Measurements from ENCODE around the gene NFIB.

The NFIB gene

DNA sequence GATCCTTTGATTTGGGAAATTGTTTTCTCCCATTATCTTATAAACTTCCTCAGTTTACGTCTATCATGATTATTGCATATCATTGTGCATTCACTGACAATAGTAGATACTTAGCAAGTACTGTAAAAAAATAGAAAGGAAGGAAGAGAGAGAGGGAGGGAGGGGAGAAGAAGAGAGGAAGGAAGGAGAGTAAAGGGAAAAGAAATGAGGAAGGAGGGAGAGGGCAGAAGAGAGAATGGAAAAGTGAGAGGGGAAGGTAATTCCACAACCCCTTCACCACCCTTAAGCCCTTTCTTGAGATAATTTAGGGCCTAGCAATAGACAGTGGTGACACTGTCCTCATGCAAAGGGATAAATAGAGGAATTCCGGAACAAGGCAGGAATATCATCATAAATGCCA, 64.4 kb downstream of the NFIB start:
- no peak for DNase-seq (ENCODE audit: extremely low read depth in 1 of 2, low read depth in 1 of 2)

DNA sequence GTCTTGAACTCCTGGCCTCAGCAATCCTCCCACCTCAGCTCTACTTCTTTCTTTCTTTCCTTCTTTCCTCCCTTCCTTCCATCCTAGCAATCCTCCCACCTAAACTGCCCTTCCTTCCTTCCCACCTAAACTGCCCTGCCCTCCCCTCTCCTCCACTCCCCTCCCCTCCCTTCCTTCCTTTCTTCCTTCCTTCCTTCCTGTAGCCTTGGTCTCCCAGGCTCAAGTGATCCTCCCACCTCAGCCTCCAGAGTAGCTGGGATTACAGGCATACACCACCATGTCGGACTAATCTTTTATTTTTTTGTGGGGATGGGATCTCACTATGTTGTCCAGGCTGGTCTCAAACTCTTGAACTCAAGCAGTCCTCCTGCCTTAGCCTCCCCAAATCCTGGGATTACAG, 65.8 kb downstream of the NFIB start:
- no peak for DNase-seq (ENCODE audit: extremely low read depth in 1 of 2, low read depth in 1 of 2)

DNA sequence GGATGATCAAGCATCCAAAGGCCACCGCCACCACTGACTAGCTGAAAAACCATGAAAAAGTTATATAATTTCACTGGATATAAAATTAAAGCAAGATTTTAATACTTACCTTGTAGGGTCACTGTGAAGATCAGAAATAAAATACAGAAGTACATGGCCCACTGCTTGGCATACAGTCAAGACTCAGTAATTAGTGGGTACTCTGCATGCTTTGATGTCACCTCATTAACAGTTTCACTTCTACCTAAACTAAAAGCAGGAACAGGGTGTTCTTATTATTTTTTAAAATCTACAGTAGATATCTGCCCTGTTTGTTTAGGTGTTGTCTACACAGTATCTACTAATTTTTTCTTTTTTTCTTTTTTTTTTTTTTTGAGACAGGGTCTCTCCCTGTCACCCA, 66.4 kb downstream of the NFIB start:
- no peak for DNase-seq (ENCODE audit: extremely low read depth in 1 of 2, low read depth in 1 of 2)

DNA sequence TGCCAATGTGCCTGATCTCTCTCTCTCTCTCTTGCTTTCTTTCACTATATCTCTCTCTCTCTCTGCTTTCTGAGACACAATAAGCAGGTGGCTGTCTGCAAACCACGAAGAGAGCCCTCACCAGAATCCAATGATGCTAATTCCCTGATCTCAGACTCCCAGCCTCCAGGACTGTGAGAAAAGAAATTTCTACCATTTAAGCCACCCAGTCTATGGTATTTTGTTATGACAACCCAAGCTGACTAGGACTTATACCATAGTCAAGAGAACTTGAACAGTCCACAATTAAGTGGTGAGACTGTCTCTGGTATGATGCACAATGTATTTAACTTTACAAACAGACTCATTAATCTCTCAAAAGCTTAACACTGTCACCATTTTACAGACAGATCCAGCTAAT, 67.0 kb downstream of the NFIB start:
- DNase-seq (ENCODE audit: extremely low read depth in 1 of 2, low read depth in 1 of 2), result no peak

DNA sequence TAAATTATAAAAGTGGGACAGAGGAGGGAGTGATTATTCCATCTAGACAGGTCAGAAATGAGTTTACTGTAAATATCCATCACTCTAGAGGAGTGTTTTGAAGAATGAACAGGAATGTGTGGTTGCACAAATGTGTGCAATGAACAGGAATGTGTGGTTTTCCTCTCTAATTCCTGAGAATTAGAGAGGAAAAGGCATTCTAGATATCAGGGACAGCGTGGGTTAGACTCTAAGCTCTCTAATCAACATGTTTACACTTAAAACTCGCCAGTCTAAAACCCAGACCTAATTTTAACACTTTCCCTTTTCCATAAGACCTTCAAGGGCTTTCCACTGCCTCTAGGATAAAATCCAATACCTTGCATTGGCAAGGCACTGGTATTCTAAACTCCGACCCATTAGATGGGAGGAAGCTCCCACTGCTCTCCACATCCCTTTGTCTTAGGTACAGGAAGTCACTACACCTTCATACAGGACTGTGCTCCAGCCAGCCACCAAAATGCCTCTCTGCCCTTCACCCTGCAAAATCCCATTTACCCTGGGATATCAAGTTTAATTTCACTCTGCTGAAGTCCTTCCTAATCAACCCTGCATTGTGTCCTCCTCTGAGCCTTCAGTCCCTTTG, 67.9 kb downstream of the NFIB start:
- DNase-seq (ENCODE audit: extremely low read depth in 1 of 2, low read depth in 1 of 2), result no peak

DNA sequence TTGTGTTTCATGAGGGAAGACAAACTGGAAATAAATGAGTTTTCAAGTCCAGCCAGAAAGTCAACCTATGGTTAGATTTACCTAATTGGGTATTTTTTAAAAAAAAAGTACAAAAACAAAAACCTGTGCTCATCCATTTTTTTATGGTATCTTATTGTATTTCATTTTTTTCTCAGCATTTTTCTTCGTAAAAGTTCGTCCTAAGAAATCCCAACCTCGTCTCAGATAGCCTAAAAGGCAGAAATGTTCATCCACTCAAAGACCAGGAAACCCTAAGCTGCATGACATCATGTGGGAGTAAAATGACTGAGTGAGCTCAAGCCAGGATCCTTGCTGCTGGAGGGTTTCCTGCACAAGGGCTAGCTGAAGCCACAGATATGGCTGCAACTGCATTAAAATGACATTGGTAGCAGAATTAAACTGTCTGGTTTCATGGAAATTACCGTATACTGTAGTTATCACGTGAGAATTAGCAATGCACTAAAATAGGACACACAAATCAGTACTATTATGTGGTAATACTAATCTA, 70.4 kb downstream of the NFIB start:
- no peak for DNase-seq (ENCODE audit: extremely low read depth in 1 of 2, low read depth in 1 of 2)

DNA sequence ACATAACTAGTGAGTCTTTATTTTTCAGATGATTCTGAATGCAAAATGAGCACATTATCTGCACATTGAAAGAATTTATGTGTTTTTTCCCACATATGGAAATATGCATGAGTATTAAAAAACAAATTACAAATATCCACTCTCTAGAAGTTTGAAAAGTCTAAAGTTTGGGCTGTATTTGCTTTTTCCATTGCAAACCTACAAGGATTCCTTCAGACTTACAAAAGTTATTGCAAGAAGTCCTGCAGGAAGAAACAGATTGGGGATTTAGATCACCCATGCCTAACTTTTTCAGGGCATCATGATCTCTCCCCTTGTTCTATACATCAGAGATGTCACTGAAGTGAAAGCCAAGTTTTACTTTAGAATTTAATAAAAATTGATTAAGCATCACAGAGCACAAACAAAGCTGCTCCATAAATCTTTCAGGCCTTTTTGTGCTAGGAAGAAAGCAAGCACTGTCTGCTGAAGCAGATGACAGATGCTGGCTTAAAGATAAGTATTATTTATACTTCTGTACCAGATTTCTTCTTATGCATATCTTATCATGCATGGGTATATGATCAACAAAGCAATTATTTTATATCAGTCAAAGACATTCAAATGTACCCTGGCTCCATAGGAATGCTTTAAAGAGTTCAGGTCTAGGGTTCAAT, 71.7 kb downstream of the NFIB start:
- no peak for DNase-seq (ENCODE audit: extremely low read depth in 1 of 2, low read depth in 1 of 2)

DNA sequence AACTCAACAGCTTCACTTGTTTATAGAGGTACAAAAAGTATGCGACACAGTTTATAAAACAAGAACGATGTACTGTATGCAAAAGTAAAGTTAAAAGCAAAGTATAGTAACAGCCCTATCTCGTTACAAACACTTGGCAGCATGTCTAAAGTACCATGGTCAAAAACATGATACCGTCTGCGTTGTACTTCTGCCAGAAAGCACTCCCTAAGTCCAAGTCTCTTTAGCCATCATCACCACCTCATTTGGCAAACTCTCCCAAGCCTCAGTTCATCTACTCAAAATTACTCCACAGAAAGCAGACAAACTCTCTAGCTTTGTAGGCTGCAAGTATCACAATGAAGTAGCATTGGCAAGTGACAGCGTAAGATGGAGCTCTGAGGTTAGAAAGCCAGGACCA, 73.4 kb downstream of the NFIB start:
- DNase-seq (ENCODE audit: extremely low read depth in 1 of 2, low read depth in 1 of 2), result no peak

DNA sequence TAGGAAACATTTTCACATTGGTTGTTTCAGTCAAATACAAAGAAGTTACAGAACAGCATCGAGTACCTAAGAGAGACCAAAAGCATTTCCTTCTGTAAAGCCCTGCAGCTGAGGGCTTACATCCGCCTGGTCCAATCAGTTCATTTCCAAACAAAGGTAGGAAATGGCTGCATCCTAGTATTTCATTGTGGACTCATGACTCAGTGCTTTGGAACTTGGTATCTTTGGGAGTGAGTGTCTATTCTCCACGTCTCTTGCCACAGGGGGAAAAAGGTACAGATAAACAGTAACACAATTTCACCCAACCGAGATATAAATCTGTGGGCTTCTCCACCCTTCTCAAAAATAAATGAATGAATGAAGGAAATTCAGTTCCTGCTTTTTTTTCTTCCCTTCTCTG, 75.4 kb downstream of the NFIB start:
- DNase-seq (ENCODE audit: extremely low read depth in 1 of 2, low read depth in 1 of 2), result no peak

DNA sequence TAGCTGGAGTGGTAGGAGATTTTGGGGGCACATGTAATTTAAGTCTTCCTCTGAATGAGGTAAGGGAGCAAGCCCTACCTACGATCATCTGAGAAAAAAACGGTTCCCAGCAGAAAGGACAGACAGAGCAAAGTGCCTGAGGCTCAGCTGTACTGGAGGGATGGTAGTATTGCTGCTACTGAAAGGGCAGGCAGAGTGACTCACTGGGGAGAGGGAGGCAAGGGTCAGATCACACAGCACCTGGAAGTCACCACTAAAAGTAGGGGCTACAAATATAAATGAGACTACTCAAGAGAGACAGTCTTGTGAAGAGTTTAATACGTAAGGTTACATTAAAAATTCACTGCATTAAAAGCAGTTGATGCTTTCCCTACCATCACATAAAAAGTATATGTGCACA, 75.9 kb downstream of the NFIB start:
- DNase-seq (ENCODE audit: extremely low read depth in 1 of 2, low read depth in 1 of 2), result no peak

DNA sequence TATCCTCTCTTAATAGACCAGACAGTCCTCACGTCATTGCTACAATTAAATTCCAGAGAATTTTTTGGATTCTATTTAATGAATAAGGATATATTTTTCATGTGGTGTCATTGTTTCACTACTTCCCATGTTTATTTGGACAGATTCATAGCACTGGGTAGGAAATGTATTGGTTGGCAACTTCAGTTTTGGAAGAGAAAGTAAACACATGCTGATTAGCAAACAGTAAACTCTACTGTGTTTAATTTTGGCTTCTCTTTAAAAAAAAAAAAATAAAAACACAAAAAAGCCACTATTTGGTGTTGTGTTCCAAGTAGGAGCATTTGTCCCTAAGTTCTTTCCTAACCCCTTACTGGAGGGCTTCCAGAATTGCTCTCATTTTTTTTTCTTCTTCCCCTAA, 77.3 kb downstream of the NFIB start:
- DNase-seq (ENCODE audit: extremely low read depth in 1 of 2, low read depth in 1 of 2), result no peak

DNA sequence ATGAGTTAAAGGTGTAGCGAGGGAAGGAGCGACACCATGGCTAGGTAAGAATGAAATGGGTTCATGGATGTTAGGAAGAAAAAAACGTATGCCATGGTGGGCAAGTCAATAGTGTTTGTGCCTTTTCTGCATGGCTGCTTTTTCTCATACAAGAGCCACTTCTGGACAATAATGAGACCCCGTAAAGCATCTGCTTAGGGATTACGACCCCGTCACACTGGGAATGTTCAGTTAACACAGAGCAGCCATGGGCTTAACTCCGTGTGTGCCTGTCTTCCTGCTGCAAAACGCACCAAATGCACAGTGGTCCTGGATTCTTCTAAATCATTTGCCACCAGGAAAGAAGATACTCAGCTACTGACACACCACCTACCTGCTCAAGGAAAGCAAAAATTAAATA, 81.8 kb downstream of the NFIB start:
- no peak for DNase-seq (ENCODE audit: extremely low read depth in 1 of 2, low read depth in 1 of 2)

DNA sequence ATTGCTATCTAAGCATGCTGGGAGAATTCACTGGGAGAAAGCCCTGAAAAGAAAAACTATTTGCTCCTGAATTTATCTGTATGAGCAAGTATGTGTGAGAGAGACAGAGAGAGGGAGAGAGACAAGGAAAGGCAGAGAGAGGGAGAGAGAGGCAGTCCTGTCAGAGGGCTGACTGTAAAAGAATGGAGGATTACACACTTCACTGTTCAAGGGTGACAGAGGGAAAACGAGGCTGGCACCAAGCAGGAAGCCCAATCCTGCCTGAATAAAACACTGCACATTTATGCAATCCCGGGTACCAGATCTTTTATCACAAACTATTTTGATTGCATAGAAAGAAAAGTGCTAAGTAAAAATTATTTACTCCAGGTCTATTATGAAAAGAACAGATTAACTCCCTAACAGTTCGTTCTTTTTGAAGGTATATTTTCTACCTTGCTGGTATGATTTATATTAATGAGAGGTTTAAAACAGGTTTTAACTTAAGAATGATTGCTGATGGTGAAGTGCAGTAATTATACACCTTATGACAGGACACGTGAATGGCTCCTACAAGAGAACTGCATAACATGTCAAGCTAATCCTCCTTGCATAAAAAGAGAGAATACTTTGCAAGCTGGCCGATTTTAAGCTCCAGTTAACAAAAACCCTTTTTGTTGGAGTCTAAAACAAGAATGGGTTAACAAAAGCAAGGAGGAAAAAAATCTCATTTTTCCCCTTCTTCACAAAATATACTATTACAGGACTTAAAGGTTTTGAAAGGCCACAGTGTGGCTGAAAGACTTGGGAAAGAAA, 82.5 kb downstream of the NFIB start:
- DNase-seq (ENCODE audit: extremely low read depth in 1 of 2, low read depth in 1 of 2), result no peak

DNA sequence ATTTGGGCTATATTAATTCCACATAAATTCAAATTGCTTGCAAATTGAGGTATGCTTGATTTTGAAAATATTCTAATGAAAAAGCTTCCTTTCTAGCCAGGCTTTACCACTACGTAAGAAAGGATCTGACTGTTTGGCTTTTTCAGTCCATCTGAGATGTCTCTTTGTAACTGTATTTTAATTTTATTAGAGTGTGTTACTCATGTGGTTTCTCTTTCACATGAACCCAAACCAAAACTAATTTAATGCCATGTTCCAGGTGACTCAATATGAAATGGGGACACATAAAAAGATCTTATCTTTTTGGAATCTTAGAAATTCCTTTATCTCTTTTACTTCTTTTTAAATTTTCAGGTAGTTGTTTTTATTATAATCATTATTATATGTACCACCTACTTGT, 85.3 kb downstream of the NFIB start:
- no peak for DNase-seq (ENCODE audit: extremely low read depth in 1 of 2, low read depth in 1 of 2)

DNA sequence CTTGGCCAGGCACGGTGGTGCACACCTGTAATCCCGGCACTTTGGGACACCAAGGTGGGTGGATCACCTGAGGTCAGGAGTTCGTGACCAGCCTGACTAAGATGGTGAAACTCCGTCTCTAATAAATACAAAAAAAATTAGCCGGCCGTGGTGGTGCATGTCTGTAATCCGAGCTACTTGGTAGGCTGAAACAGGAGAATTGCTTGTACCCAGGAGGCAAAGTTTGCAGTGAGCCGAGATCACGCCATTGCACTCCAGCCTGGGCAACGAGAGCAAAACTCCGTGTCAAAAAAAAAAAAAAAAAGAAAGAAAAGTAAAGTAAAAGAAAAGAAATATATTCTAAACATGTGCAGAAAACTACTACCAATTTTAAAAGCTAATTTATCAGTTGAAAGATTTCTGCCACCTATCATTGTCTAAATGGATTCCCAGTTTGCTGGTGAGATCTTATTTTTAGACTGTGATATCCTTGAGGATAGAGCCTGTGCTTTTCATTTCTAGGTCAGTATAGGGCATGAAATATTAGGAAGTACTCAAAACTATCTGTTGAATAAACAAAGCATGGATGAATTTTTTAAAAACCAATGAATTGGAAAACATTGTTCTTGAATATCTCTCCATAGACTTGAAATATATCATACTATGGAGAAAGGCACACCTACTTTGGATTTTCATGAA, 86.9 kb downstream of the NFIB start:
- DNase-seq (ENCODE audit: extremely low read depth in 1 of 2, low read depth in 1 of 2), result no peak

DNA sequence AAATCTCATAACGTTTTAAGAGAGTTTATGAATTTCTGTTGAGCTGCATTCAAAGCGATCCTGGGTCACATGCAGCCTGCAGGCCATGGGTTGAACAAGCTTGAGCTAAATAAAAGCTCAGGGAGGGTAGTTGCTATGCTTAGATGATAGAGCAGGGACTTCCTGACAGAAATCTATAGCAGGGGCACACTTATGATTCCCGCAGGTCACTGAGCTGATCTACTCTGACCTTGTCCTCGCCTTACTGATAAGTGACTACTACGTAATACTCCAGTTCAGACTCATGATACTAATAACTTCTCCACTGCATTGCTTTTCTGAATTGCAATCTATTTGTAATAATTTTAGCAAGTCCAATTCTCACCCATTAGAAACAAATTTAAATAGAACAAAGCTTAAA, 90.9 kb downstream of the NFIB start:
- no peak for DNase-seq (ENCODE audit: extremely low read depth in 1 of 2, low read depth in 1 of 2)

DNA sequence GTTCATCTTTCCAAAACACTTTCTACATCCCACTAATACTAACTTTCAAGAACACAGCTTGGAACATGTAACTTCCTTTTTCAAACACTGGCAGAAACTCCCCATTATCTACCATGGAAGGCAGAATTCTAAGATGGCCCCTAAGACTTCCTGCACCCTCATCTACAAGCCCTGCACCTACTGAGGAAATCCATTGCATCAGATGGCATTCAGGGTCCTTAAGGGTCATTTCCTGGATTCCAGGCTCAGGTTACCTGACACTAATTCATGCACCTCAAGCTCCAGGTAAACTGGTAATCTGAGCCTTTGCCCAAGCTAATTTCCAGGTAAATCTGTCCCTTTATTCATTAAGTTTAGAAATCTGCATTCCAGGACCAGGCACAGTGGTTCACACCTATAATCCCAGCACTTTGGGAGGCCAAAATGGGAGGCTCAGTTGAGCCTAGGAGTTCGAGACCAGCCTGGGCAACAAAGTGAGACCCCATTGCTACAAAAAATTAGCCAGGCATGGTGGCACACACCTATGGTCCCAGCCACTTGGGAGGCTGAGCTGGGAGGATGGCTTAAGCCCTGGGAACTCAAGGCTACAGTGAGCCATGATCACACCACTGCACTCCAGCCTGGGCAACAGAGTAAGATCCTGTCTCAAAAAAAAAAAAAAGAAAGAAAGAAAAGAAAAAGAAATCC, 91.6 kb downstream of the NFIB start:
- no peak for DNase-seq (ENCODE audit: extremely low read depth in 1 of 2, low read depth in 1 of 2)

DNA sequence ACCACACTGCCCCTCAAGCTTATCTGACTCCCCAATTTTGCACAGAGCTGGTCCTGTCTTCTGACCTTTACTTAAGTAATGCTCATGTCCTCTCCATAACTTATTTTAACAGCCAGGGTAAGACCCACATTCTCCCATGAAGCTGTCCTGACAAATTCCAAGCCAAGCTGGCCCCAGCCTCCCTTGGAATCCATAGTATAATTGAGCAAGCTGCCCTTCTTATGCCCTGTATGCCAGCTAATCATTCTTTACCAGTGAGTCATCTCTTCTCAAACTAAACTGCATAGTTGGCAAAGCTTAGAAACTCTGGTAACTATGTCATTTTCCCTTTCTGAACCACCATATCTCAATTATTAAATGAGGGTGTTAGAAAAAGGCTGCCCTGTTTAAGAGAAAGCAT, 92.4 kb downstream of the NFIB start:
- DNase-seq (ENCODE audit: extremely low read depth in 1 of 2, low read depth in 1 of 2), result no peak

DNA sequence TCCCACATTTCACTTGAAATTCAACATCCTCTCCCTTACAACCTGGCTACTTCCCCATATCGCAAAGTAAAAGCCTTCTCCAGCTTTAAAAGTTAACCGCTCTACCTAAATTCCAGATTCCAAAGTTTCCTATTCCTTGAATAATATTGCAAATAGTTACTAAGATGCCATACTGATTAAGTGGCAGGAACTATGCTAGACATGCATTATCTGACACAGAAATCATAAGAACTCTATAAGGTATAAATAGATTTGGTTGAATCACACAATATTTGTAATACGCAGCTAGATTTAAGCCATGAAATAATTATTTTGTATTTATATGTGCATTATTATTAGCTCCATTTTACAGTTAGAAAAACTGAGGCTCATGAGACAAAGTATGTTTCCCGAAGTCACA, 92.8 kb downstream of the NFIB start:
- DNase-seq (ENCODE audit: extremely low read depth in 1 of 2, low read depth in 1 of 2), result no peak

DNA sequence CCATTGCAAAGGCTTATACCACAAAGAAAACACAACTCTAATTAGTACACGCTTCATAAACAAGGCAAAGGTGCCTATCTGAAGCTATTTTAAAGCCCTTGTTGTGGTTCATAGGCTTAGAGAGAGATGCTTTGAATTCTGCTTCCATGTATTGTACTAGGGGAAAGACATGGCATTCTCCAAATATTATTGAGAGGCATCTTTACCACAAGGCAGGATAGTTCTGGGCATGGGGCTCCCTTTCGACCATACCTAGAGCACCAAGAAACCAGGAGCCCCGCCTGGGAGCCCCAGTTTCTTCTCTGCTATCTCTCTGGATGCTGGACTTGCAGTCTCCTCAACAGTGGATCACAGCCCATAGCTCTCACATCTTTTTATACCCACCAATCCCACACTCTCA, 93.7 kb downstream of the NFIB start:
- DNase-seq (ENCODE audit: extremely low read depth in 1 of 2, low read depth in 1 of 2), result no peak

DNA sequence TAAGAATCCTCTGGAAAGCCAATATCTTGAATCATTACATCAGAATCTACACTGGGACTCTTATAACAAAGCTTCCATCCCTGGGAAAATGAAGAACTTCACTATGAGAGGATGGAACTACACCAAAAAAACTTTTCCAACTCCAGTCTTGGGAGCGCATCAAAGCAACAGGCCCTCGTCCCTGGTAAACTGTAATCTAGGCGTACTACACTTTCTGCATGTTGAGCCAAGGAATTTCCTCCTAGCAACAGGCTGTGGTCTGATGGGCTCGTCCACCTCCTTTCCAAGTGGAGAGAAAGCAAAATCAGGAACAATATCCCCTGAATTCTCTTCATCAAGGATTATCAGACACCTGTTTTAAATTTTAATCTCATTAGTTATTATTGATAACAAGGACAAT, 94.1 kb downstream of the NFIB start:
- no peak for DNase-seq (ENCODE audit: extremely low read depth in 1 of 2, low read depth in 1 of 2)
